Stimulated activated CD4-positive, alpha-beta T cell treated with anti-CD3 and anti-CD28 coated beads, Interleukin-1b, Interleukin-23, amount 100 ng/mL, for 48 hours (primary cell): ENCODE results near the gene FAM222A.

Experiments
- DNase-seq: peaks from one replicate; pipeline ENCODE4 v3.0.0-alpha.2; 2020

The FAM222A gene

GRCh38 chr12:109714141-109714912 is 702 bp downstream of the FAM222A start:
- DNase-seq = peak; percentile 31

DNA sequence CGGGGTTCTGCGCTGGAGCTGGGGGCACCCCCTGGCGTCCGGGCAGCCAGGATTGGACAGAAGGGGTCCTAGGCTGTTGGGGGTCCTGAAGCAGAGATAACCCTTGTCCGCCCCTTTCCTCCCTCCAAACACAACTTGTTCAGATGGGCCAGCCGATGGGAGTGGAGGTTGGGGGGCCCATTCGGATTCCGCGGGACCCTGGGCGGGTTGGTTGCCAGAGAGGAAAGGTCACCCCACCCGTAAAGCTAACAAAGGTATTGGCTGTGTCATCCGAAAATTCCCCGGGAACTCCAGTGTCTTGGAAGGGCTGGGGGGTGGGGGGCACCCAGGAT is 1.3 kb downstream of the FAM222A start:
- no peak for DNase-seq

DNA sequence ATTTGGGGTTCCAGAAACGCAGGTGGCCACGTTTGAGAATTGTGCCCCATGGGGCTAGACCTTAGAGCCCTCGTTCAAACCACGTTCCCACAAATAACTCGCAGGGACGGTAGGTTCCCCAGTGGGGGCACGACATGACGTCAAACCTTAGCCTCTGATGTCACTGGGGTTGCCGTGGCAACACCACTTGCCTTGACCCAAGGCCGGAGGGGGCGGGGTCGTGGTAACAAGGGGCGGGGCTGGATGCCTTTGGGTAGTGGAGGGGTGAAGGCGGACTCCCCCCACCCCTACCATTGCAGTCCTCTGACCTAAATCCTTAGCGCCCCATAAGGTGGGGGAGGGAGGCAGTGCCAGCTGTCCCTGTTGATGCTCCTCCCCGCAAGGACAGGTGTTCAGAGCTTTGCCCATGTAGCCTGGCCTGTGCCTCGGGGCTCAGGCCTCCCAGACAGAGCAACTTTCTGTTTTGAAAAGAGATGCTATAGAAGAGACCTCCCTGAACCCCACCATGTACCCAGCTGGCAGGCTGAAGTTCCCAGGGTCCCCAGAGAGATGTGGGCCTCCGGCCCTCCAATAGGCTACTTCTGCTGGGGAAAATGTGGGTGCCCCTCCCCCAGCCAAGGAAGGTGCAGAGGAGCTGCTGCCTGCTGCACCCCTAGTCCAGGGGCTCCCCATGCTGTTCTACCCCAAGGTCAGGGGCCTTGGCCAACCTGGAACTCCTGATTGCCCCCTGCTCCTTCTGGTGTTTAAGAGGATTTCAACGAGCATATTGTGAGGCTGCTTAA is 1.9 kb downstream of the FAM222A start:
- no peak for DNase-seq

- no peak for DNase-seq
Observed at GRCh38 chr12:109716092-109716479, 2.5 kb downstream of the FAM222A start.

- DNase-seq = no peak
Observed at GRCh38 chr12:109716512-109717389, 3.1 kb downstream of the FAM222A start.

DNA sequence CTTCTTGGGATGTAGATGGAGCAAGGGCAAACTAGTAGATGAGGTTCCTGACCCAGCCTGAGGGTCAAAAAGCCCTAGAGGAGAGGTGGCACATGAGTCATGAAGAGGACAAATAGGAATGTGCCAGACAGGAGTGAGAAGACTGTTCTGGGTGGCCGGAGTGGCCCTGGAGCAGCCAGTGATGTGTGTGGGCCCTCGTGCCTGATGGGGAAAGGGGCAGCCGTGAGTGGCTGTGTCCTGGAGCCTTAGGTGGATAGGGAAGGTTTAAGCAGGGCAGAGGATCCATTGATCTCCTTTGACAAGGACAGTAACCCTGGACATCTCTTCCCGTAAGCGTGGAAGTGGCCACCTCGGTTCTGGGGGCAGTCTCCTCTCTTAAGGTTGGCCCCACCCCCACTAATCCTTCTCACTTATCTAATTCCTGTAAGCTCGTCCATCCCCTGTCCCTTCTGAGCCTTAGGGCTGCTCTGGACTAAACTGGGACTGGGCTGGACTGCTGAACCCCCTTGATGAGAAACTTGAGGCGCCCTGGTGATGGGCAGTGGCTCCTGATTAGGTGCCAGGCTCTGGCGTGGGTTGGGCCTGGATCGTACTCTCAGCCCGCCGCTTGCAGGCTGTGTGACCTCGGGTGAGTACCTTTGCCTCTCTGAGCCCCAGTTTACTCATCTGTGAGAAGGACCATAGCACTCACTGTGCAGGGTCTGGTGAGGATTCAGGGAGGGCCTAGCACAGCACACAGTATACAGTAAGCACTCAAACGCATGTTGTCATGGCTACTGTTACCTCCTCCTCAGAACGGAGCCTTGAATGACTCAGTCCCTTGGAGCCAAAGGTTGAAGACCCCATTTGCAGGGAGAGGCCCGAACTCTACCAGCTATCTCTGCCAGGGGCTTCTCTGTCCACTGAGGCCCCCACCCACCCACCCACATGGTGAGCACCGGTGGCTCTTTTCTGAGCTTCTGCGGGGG is 4.0 kb downstream of the FAM222A start:
- DNase-seq = no peak

- no peak for DNase-seq
Observed at GRCh38 chr12:109718390-109718789, 4.8 kb downstream of the FAM222A start.

DNA sequence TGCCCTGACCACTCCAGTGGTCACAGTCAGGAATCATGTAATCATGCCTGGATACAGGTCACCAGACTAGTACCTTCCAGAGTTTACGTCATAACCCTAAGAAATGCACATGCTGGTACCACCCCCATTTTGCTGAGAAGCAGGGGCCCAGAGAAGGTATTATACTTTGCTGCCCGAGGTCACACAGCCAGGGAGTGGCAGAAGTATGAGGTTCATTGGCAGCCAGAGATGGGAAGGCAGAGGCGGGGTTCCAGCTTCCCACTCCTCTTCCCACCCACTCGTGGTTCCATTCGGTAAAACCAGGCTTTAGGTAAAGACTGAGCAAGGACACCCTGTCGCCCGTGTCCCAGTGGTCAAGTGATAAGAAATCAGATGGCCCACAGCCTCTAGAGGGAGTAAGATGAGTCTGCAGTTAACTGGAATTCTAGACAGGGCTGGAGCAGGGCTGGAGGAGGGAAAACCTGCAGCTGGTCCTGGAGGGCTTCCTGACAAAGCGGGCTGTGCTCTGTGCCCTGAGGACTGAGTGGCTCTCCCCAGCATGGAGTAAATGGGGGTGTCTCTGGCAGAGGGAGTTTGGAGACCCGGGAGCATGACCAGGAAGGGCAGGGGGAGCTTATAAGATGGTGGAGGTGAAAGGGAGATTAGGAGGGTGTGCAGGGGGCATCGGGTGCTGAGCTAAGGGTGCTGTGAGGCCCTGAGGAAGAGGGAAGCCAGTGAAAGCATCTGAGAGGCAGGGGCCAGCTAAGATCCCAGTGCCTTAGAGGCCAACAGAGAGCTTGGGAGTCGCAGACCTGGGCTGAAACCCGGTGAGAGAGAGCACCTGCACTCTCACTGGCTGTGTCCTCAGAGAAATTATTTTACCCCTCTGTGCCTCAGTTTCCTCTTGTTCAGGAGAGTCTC is 5.7 kb downstream of the FAM222A start:
- DNase-seq = no peak

DNA sequence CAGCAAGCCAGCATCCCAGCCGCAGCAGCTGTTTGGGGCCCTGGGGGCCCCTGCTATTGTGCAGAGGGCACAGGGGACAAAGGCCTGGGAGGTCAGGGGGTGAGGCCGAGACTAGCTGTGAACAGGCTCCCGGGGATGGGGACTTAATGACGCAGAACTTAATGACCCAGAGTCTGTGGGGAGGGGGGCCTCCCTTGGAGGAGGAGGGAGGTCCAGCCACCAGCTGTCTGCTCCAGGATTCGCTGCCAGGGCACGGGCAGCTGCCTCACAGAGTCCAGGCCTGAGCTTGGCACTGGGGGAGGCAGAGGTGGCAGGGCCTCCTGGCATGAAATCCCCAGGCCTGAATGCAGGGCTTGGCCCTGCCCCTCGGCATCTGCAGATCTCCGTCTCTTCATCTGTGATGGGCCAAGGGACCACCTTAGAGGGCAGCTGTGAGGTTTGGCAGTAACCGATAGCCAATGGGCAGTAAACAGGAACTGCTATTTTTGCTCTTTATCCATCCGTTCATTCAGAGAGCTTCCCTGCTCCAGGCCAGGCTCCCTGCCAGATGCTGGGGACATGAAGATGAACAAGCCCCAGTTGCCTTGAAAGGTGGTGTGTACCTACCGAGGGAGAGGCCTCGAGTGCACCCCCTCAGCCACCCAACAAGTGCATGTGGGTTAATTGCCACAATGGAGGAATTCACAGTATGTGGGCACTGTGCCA is 6.7 kb downstream of the FAM222A start:
- DNase-seq = no peak

DNA sequence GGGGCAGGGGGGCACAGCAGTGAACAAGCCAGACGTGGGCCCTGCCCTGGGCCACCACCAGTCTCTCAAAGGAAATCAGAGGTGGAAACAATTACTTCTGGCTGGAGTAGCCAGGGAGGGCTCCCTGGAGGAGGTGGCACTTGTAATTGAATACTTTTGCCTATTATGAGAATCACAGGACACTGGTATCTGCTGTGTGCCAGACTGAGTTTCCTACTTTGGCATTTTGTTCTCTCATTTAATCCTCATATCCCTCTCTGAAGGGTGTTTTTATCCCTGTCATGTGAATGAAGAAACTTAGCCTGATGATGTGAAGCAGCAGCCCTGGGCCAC is 7.2 kb downstream of the FAM222A start:
- DNase-seq = no peak

- no peak for DNase-seq
Observed at GRCh38 chr12:109721276-109721675, 7.7 kb downstream of the FAM222A start.

DNA sequence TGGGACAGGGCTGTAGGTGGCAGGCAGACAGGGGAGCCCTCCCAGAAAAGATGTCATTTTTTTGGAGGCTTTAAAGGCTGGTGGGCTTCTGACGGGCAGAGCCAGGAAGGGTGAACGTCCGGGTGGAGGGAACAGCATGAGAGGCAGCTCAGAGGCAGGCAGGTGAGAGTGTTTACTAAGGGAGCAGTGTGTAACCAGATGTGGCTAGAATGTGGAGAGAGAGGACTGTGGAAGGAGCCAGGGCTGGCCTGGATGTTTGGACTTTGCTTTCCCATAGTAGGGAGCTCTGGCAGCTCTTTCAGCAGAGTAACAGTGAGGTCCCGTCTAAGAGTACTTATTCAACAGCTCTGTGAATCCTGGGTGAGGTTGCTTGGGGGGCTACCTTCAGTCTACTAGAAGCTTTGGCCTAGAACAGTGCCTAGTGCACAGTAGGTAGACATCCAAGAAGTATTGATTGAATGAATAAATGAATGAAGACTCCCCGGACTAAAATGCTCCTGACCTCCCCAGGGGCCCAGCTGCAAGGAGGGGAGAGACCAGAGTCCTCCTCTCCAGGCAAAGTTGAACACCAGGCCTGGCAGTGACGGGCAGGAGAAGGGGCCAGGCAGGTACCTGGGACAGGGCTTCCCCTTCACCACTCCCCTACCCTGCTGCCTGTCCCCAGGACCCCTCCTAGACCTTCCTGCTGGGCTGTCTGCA is 8.5 kb downstream of the FAM222A start:
- no peak for DNase-seq

- no peak for DNase-seq
Observed at GRCh38 chr12:109722721-109723094, 9.1 kb downstream of the FAM222A start.

DNA sequence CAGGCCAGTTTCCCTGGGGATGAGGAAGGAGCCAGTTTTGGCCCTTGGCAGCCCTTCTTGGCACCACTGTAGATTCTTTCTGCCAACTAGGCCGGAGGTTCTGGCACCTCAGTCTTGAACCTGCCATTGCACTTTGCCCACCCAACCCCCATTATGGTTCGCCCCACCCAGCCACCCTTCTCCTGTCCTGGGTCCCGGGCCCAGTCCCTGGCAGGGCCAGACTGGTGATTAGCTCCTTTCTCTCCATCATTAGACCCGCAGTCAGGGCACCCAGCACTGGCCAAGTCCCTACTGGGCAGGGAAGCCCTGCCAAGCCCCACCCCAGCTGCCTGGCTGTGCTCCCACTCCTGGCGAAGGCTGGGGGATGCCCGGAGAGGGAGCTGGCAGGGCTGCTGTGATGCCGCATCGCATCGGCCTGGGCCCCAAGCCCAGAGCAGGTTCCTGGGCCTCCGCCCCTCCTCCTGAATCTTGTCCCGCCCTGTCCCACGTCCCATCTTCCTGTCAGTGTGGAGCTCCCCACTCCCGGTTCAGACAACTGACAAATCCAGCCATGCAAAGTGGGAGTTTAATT is 9.8 kb downstream of the FAM222A start:
- DNase-seq = no peak

DNA sequence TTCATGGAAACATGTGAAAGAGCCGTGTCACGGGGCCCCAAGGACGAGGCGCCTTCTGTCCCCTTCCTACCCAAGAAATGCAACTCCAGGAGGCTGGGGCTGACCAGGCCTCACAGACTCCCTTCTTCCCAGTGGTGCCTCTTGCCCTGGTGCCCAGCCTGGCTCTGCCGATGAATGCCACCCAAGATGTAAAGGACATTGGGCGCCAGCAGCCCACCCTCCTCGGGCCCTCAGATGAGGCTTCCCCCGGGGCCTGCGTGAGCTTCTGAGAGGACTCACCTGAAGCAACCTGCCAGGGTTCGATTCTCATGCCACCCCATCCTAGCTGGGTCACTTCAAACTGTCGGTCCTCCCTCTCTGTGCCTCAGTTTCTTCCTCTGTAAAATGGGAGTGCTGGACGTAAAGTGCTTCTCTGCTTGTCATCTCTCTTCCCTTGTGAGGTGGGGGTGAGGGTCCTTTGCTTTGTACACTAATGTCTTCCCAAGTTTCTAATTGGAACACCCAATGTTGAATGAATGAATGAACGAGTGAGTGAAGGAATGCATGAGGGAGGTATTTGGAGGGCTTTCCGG is 10.8 kb downstream of the FAM222A start:
- no peak for DNase-seq

DNA sequence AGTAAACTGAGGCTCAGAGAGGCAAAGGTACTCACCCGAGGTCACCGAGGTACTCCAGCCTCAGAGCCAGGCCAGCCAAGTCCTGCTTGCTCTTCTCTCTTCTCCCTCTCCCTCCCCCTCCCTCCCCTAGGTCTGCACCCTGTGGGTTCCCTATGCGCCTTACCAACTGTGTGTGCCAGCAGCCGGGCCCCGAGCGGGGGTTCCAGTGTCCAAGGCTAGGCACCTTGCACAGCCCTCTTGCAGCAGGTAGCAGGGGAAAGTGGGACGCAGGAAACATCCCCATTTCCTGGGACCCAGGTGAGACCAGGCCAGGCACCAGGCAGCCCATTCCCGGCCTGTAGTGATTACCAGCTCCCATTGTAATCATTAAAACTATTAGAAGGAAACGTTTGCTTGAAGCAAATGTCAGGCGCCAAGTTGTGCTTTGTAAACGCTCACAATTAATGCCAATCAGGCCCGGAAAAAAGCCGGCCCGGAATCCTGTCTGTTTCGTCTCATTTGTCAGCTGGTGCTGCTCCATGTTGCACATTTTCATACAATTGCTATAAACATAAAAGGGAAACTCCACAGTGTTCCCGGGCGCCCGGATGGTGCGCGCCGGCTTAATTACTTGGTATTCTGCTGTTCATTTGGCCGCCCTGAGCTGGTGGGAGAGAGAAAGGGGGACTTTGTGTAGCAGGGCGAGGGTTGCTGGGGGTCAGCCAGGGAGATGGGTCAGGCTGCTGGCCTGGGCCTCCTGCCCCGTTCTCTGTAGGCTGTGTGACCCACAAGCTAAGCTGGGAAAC is 11.9 kb downstream of the FAM222A start:
- DNase-seq = no peak

- DNase-seq = no peak
Observed at GRCh38 chr12:109726106-109726497, 12.5 kb downstream of the FAM222A start.

- no peak for DNase-seq
Observed at GRCh38 chr12:109726511-109727038, 12.9 kb downstream of the FAM222A start.
